HepG2 (cell line): Measurements from ENCODE around the gene CD3G. TPM values are rescaled to one million over a fixed set of nuclear protein-coding genes. Genes with fewer than 3 reads are reported as not detected.
A peak's percentile ranks its signal among the peaks of the same experiment; 100 is the strongest.

Experiments
- ATAC-seq: fragments of 200-7000 bp; cut with Tn5 transposase; 3 replicates; pipeline ENCODE4 v1.9.1; 2020; ENCODE audit warnings: mild to moderate bottlenecking, moderate library complexity
- BruUV-seq: library from RNA; stranded (reverse); fragments of 400-500 nt; replicated peaks from 2 replicates; lab custom pipeline; 2021; lab: Mats Ljungman, UMichigan
- CTCF ChIA-PET: fragments of 300-600 bp; formaldehyde crosslinking; extraction: SDS; loops from one replicate; lab custom pipeline; 2021; ENCODE audit warnings: low total read pairs, inconsistent platforms, low intra/inter-chr PET ratio; lab: Yijun Ruan, JAX
- POLR2A ChIA-PET: fragments of 350-600 bp; sonication (Branson Sonifier 250); formaldehyde crosslinking; loops from one replicate; lab custom pipeline; 2020; ENCODE audit warnings: antibody characterized with exemption, inconsistent platforms; lab: Yijun Ruan, JAX
- DNase-seq: peaks from one replicate; pipeline ENCODE4 v3.0.0-alpha.2; 2015; ENCODE audit warnings: low spot score
- FAIRE-seq: peaks from 3 replicates; lab custom pipeline; 2011; peaks lifted over from hg19 to GRCh38; lab: Jason Lieb, UNC
- H2AFZ ChIP-seq: one replicate; pipeline ENCODE4 v1.6.1; 2011; ENCODE audit warnings: low read length, inconsistent platforms
- H3K27ac ChIP-seq: fragments of 300-600 bp; 3 replicates; pipeline ENCODE4 v1.8.0; 2011; ENCODE audit warnings: mixed run types, mild to moderate bottlenecking, mixed read lengths, low read length, inconsistent platforms; ENCODE audit not compliant: insufficient read depth; ENCODE audit errors: extremely low read length
- H3K27me3 ChIP-seq, 2 experiments: fragments of 200-600 bp in 1 of 2; 2 replicates in 1 of 2; 3 replicates in 1 of 2; pipeline versions ENCODE4 v1.6.0 to v1.8.0; 2011; ENCODE audit warnings: low read length in 2 of 2, mild to moderate bottlenecking in 2 of 2, moderate library complexity in 2 of 2, inconsistent platforms in 1 of 2; ENCODE audit not compliant: insufficient read depth in 2 of 2, control insufficient read depth in 1 of 2
- H3K36me3 ChIP-seq, 2 experiments: fragments of 200-600 bp in 1 of 2; replicated peaks in 1 of 2; 2 replicates in 1 of 2; 3 replicates in 1 of 2; pipeline versions ENCODE4 v1.5.1 to v1.8.0; 2011; ENCODE audit warnings: low read length in 2 of 2, inconsistent platforms in 1 of 2; ENCODE audit not compliant: insufficient read depth in 2 of 2, control insufficient read depth in 1 of 2
- H3K4me1 ChIP-seq: 2 replicates; pipeline ENCODE4 v1.5.1; 2012; ENCODE audit warnings: low read length, inconsistent platforms; ENCODE audit not compliant: insufficient read depth
- H3K4me2 ChIP-seq: 2 replicates; pipeline ENCODE4 v1.6.0; 2011; ENCODE audit warnings: low read depth, low read length, inconsistent platforms
- H3K4me3 ChIP-seq, 3 experiments: fragments of 200-600 bp in 1 of 3; sonication (generic), shearing (Covaris generic) in 1 of 3; replicated peaks in 1 of 3; 2 replicates each; pipeline ENCODE4 v1.5.1; 2011 to 2016; ENCODE audit warnings: low read length in 3 of 3, inconsistent platforms in 2 of 3, low read depth in 2 of 3, mild to moderate bottlenecking in 2 of 3, control low read depth in 1 of 3, mixed read lengths in 1 of 3; ENCODE audit not compliant: insufficient read depth in 1 of 3
- H3K79me2 ChIP-seq: one replicate; pipeline ENCODE4 v1.6.1; 2011; ENCODE audit warnings: low read length, inconsistent platforms; ENCODE audit not compliant: insufficient read depth
- H3K9ac ChIP-seq: 2 replicates; pipeline ENCODE4 v1.6.0; 2011; ENCODE audit warnings: mild to moderate bottlenecking, low read depth, low read length, inconsistent platforms; ENCODE audit not compliant: insufficient read depth
- H3K9me3 ChIP-seq: 2 replicates; pipeline ENCODE4 v1.5.1; 2012; ENCODE audit warnings: mild to moderate bottlenecking, low read length
- H4K20me1 ChIP-seq: 2 replicates; pipeline ENCODE4 v1.6.0; 2011; ENCODE audit warnings: inconsistent platforms, mild to moderate bottlenecking, low read length, moderate library complexity; ENCODE audit not compliant: insufficient read depth
- GABPB1 ChIP-seq: IDR thresholded peaks from 2 replicates; pipeline ENCODE4 v1.6.1; 2016; ENCODE audit warnings: mild to moderate bottlenecking, missing genetic modification reagents, moderate library complexity, missing compliant biosample characterization
- MAFF ChIP-seq: IDR thresholded peaks from 2 replicates; pipeline ENCODE4 v1.6.1; 2011; ENCODE audit warnings: low read depth, low read length, improper control_type of control experiment
- MAFK ChIP-seq, 2 experiments: IDR thresholded peaks in 1 of 2; conservative IDR thresholded peaks in 1 of 2; 2 replicates each; pipeline ENCODE4 v1.6.1; 2011; ENCODE audit warnings: improper control_type of control experiment in 2 of 2, low read length in 2 of 2
- MIER2 ChIP-seq: IDR thresholded peaks from 2 replicates; pipeline ENCODE4 v1.6.1; 2016; ENCODE audit warnings: missing biosample characterization, missing genetic modification reagents
- MYPOP ChIP-seq: sonication (generic); formaldehyde crosslinking; IDR thresholded peaks from 2 replicates; pipeline ENCODE4 v1.8.1; 2023; ENCODE audit warnings: mild to moderate bottlenecking, moderate library complexity, missing genetic modification reagents
- NFIB ChIP-seq: sonication (generic); formaldehyde crosslinking; IDR thresholded peaks from 2 replicates; pipeline ENCODE4 v1.9.0; 2021; ENCODE audit warnings: missing genetic modification reagents, mild to moderate bottlenecking, borderline replicate concordance
- POLR2AphosphoS2 ChIP-seq: IDR thresholded peaks from 2 replicates; pipeline ENCODE4 v1.6.1; 2011; ENCODE audit warnings: low read depth, low read length, improper control_type of control experiment
- ZBTB43 ChIP-seq: sonication (generic); formaldehyde crosslinking; conservative IDR thresholded peaks from 2 replicates; pipeline ENCODE4 v1.4.0; 2020; ENCODE audit warnings: missing genetic modification reagents
- ZKSCAN1 ChIP-seq: fragments of 150-350 bp; IDR thresholded peaks from 2 replicates; pipeline ENCODE4 v1.6.1; 2014; ENCODE audit warnings: low read length
- ZMYM2 ChIP-seq: sonication (generic); formaldehyde crosslinking; IDR thresholded peaks from 2 replicates; pipeline ENCODE4 v1.8.0; 2022; ENCODE audit warnings: mild to moderate bottlenecking, missing genetic modification reagents
- ZNF10 ChIP-seq: sonication (generic); formaldehyde crosslinking; IDR thresholded peaks from 2 replicates; pipeline ENCODE4 v1.4.0; 2020; ENCODE audit warnings: mild to moderate bottlenecking, low read depth, missing genetic modification reagents, borderline replicate concordance
- in situ Hi-C: cut with HindIII; loops from 2 replicates; pipeline ENCODE4 v1.10.0; 2017; ENCODE audit warnings: low pct_unique_long_range_greater_than_20kb; ENCODE audit not compliant: extremely low pct_ligation_motif_present
- intact Hi-C: fragments of 100-400 bp; cut with micrococcal nuclease; formaldehyde crosslinking; loops from one replicate; pipeline ENCODE4 v1.10.0; 2022; ENCODE audit not compliant: unreplicated experiment
- polyA plus RNA-seq, 8 experiments: library from polyadenylated mRNA; depleted of rRNA in 3 of 8; stranded (reverse) in 7 of 8; unstranded in 1 of 8; fragments of >200 nt; fragmentation: Illumina TruSeq in 4 of 8; extraction: Trizol in 4 of 8; gene quantifications; 2 replicates each; pipeline versions ENCODE4 v1.2.1 to v1.2.3, GENCODE V29; 2011 to 2016; ENCODE audit warnings: low read depth in 4 of 8, missing spikeins in 1 of 8, mixed read lengths in 1 of 8; ENCODE audit not compliant: insufficient read depth in 1 of 8
- total RNA-seq, 5 experiments: library from RNA; depleted of rRNA; stranded (reverse); fragments of >200 nt; fragmentation: Illumina TruSeq; extraction: Trizol; gene quantifications; 2 replicates each; pipeline ENCODE4 v1.2.3, GENCODE V29; 2016; ENCODE audit warnings: low read depth in 1 of 5

Gene CD3G
- total and polyA plus RNA-seq, 2 of the 13 experiments (the other 11 are each of a cell fraction or from before 2014, with no cell fraction given): not detected

GRCh38 chr11:118397448-118397847 is 53.3 kb downstream of the CD3G start:
- CTCF ChIA-PET: no interaction called here
- intact Hi-C loops (no loop called here), in situ Hi-C loops (no loop called here)
- Histone ChIP-seq H3K9ac (no peak overlapping the region), H3K4me3 (no peak overlapping the region), H3K4me1 (peaks cover 15% of the 10 kb centered on the region), H3K4me2 (no peak overlapping the region), H2AFZ (no peak overlapping the region), H3K27ac (no peak overlapping the region), H4K20me1 (0 out of 2 replicates have a peak, but pooled peaks cover 7% of the 10 kb centered on the region), H3K9me3 (no peaks in the 10 kb centered on the region), H3K79me2 (peaks cover 10% of the 10 kb centered on the region), H3K27me3 (no peaks in the 10 kb centered on the region; a peak in 1 of 5 replicates), H3K36me3 (peaks cover 9 to 30% of the 10 kb centered on the region in 2 experiments; a peak in 4 of 5 replicates)
- no peak for FAIRE-seq
- DNase-seq: no peak
- BruUV-seq: no TSS peak
- TF ChIP-seq POLR2AphosphoS2 (no peak), ZKSCAN1 (no peak), MIER2 (CRISPR knock-in tag) (no peak), MAFK (conservative IDR thresholded peaks at IDR 0.05 in 1 of 2, IDR thresholded peaks at IDR 0.05 in 1 of 2; ENCODE audit: low read length in 2 of 2) (peak; percentile 58 to 71), ZMYM2 (CRISPR knock-in tag) (no peak), MYPOP (CRISPR knock-in tag) (no peak), ZBTB43 (no peak), ZNF10 (no peak), GABPB1 (CRISPR knock-in tag) (no peak), NFIB (CRISPR knock-in tag) (no peak), MAFF (peak; percentile 51)
- no peak for ATAC-seq
- POLR2A ChIA-PET: no interaction called here
